GM10266 (cell line): ENCODE data around the gene ETAA1.

Experiments used
- DNase-seq: peaks from one replicate; pipeline ENCODE4 v3.0.0; 2012; ENCODE audit errors: extremely low spot score
- CTCF ChIP-seq: IDR thresholded peaks from 2 replicates; pipeline ENCODE4 v1.5.1; 2012; ENCODE audit warnings: mild to moderate bottlenecking, low read depth; ENCODE audit not compliant: control insufficient read depth, insufficient read depth; ENCODE audit errors: missing control alignments

The ETAA1 gene

GRCh38 chr2:67455219-67456142 lies 58.3 kb downstream of the ETAA1 start:
- DNase-seq, result no peak
- TF ChIP-seq CTCF, result no peak

GRCh38 chr2:67456428-67456827 lies 59.3 kb downstream of the ETAA1 start:
- DNase-seq, result no peak
- TF ChIP-seq CTCF, result no peak

GRCh38 chr2:67457699-67458098 lies 60.6 kb downstream of the ETAA1 start:
- DNase-seq, result no peak

DNA sequence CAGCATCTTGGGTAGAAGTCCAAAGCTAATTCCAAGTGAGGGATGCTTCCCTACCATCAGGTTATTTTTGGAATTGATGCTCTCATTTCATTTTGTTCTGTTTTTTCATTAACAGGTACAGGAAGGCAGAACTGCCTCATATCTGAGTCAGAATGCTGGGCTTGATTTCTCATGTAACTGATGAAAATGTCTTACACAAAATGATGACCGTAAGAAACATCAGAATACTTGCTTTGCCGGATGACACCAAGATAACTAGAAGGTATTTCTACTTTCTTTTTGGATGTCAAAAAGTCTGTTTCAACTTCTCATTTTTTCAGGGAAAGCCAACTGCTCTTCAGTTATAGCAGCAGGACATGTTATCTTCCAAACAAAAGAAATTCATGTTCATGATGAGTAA lies 62.6 kb downstream of the ETAA1 start:
- no peak for TF ChIP-seq CTCF
- DNase-seq, result no peak

More at GRCh38 chr2:67457699-67458098, 60.6 kb downstream of the ETAA1 start:
- no peak for TF ChIP-seq CTCF
